Upper lobe of left lung (tissue), 4 donors: Measurements from ENCODE around the gene CPEB1.

Experiments
- EP300 ChIP-seq, 4 donors: sonication (generic); formaldehyde crosslinking; IDR thresholded peaks; one replicate each; pipeline ENCODE4 v1.5.1; 2017; ENCODE audit warnings: antibody characterized with exemption in 4 of 4, control low read depth in 2 of 4
- POLR2A ChIP-seq, 4 donors: fragments of 450-650 bp; IDR thresholded peaks; one replicate each; pipeline ENCODE4 v1.5.1; 2016 to 2017; ENCODE audit warnings: antibody characterized with exemption in 4 of 4, mild to moderate bottlenecking in 2 of 4

- TF ChIP-seq EP300 (IDR thresholded peaks at IDR 0.05) (no peak), POLR2A (IDR thresholded peaks at IDR 0.05) (no peak)
These were observed 35.8 kb downstream of the CPEB1 start for GRCh38 chr15:82611348-82611747.
